Hematopoietic multipotent progenitor cell treated with erythropoietin and hydrocortisone succinate and interleukin-3 and kit ligand, for 6 days (in vitro differentiated cells): ENCODE results near the gene COMMD9.

ENCODE experiments used
- DNase-seq: peaks from one replicate; pipeline ENCODE4 v3.0.0-alpha.2; 2015

The COMMD9 gene

GRCh38 chr11:36295926-36296325 lies 6.7 kb upstream of the COMMD9 start, which contains the start of gene PRR5L:
TSS of gene PRR5L (plus strand) at chr11:36296288. CDS start at chr11:36401122, 104,834 bp downstream.
- DNase-seq = no peak

- peak; percentile 81 for DNase-seq
Observed at GRCh38 chr11:36292311-36292722, 3.1 kb upstream of the COMMD9 start.

GRCh38 chr11:36288442-36289225 lies 590 bp downstream of the COMMD9 start:
- peak; percentile 63 for DNase-seq

- no peak for DNase-seq
Observed at GRCh38 chr11:36282926-36283325, 6.3 kb downstream of the COMMD9 start.

- DNase-seq = no peak
Observed at GRCh38 chr11:36281850-36282249, 7.4 kb downstream of the COMMD9 start.

GRCh38 chr11:36280531-36280930 lies 8.7 kb downstream of the COMMD9 start:
- no peak for DNase-seq

GRCh38 chr11:36278531-36279282 lies 10.5 kb downstream of the COMMD9 start:
- DNase-seq = no peak

GRCh38 chr11:36274414-36274813 lies 14.8 kb downstream of the COMMD9 start:
- no peak for DNase-seq

- DNase-seq = no peak
Observed at GRCh38 chr11:36273110-36273509, 16.1 kb downstream of the COMMD9 start.

GRCh38 chr11:36271794-36272407 lies 17.3 kb downstream of the COMMD9 start:
- DNase-seq = peak; percentile 57

- DNase-seq = no peak
Observed at GRCh38 chr11:36270701-36271100, 18.5 kb downstream of the COMMD9 start.

- DNase-seq = peak; percentile 16
Observed at GRCh38 chr11:36268337-36268985, 20.8 kb downstream of the COMMD9 start.

- no peak for DNase-seq
Observed at GRCh38 chr11:36266767-36267166, 22.5 kb downstream of the COMMD9 start.

GRCh38 chr11:36265793-36266628 lies 23.2 kb downstream of the COMMD9 start:
- DNase-seq = peak; percentile 79

- DNase-seq = no peak
Observed at GRCh38 chr11:36264973-36265344, 24.3 kb downstream of the COMMD9 start.

GRCh38 chr11:36264011-36264972 lies 24.9 kb downstream of the COMMD9 start:
- DNase-seq = no peak

GRCh38 chr11:36261094-36261493 lies 28.1 kb downstream of the COMMD9 start:
- DNase-seq = no peak

- peak; percentile 80 for DNase-seq
Observed at GRCh38 chr11:36258730-36259360, 30.4 kb downstream of the COMMD9 start.

GRCh38 chr11:36257351-36257750 lies 31.9 kb downstream of the COMMD9 start:
- no peak for DNase-seq

GRCh38 chr11:36254713-36255112 lies 34.5 kb downstream of the COMMD9 start:
- no peak for DNase-seq
